Spleen (tissue), 11 donors: ENCODE measurements around the gene GALNT17. TPM values are rescaled to one million over a fixed set of nuclear protein-coding genes. Genes with fewer than 3 reads are reported as not detected.

Experiments used
- DNase-seq: peaks from one replicate; pipeline ENCODE4 v3.0.0-alpha.2; 2020
- H3K27ac ChIP-seq, 8 donors: fragments of 200-600 bp; sonication (generic) in 7 of 8; 1 replicate in 4 of 8; 2 replicates in 4 of 8; pipeline versions ENCODE4 v1.5.0 to v1.8.0; 2016 to 2021; ENCODE audit warnings: inconsistent platforms in 4 of 8, mild to moderate bottlenecking in 4 of 8, moderate library complexity in 1 of 8
- H3K27me3 ChIP-seq, 7 donors: fragments of 200-600 bp; sonication (generic) in 6 of 7; replicated peaks in 1 of 7; 1 replicate in 4 of 7; 2 replicates in 3 of 7; pipeline versions ENCODE4 v1.5.0 to v1.8.0; 2016 to 2021; ENCODE audit warnings: inconsistent platforms in 3 of 7, mild to moderate bottlenecking in 1 of 7
- H3K36me3 ChIP-seq, 6 donors: fragments of 200-600 bp; sonication (generic) in 5 of 6; 1 replicate in 4 of 6; 2 replicates in 2 of 6; pipeline versions ENCODE4 v1.5.0 to v1.8.0; 2016 to 2021; ENCODE audit warnings: inconsistent platforms in 2 of 6
- H3K4me1 ChIP-seq, 6 donors: fragments of 200-600 bp; sonication (generic) in 5 of 6; 1 replicate in 3 of 6; 2 replicates in 3 of 6; pipeline versions ENCODE4 v1.5.0 to v1.8.0; 2016 to 2021; ENCODE audit warnings: inconsistent platforms in 3 of 6
- H3K4me3 ChIP-seq, 8 donors: fragments of 200-600 bp; sonication (generic) in 7 of 8; 1 replicate in 4 of 8; 2 replicates in 4 of 8; pipeline versions ENCODE4 v1.5.0 to v1.8.0; 2016 to 2021; ENCODE audit warnings: inconsistent platforms in 4 of 8, mild to moderate bottlenecking in 4 of 8, moderate library complexity in 2 of 8
- H3K9me3 ChIP-seq, 8 donors: fragments of 200-600 bp; sonication (generic) in 7 of 8; 1 replicate in 4 of 8; 2 replicates in 4 of 8; pipeline versions ENCODE4 v1.5.0 to v1.8.0; 2016 to 2021; ENCODE audit warnings: inconsistent platforms in 4 of 8
- POLR2A ChIP-seq, 3 donors: fragments of 450-650 bp; IDR thresholded peaks; one replicate each; pipeline ENCODE4 v1.5.1; 2017; ENCODE audit warnings: antibody characterized with exemption in 3 of 3, mild to moderate bottlenecking in 1 of 3
- POLR2AphosphoS5 ChIP-seq, 3 donors: sonication (generic); formaldehyde crosslinking; IDR thresholded peaks; one replicate each; pipeline ENCODE4 v1.5.1; 2017; ENCODE audit warnings: antibody characterized with exemption in 3 of 3
- WGBS, 5 donors: extraction: QIAGEN DNeasy Blood & Tissue Kit in 3 of 5; methylation state at CpG; one replicate each; pipeline versions ENCODE4 v1.1.5 to v1.1.7; 2013 to 2018; 5-methylcytosine and 5-hydroxymethylcytosine counted together
- intact Hi-C: fragments of 100-400 bp; cut with DNase I; formaldehyde crosslinking; loops from one replicate; pipeline ENCODE4 v1.15.0; 2023; ENCODE audit warnings: low total_unique reads
- polyA plus RNA-seq, 3 donors: library from polyadenylated mRNA; stranded (reverse); fragments of 200-250 nt; gene quantifications; one replicate each; pipeline ENCODE4 v1.2.1, GENCODE V29; 2013
- total RNA-seq, 7 donors: library from RNA; depleted of rRNA in 3 of 7; stranded (reverse); fragments of >200 nt in 3 of 7; fragmentation: NEBNext Ultra II Directional in 4 of 7; extraction: Animal tissue kit (Norgen Biotek cat#: 25700) in 4 of 7; gene quantifications; one replicate each; pipeline versions ENCODE4 v1.1.0 to v1.2.1, GENCODE V29; 2016 to 2021
- TF ChIP-seq, protein P1 (sequence below), 11 experiments: fragments of 200-600 bp in 7 of 11; fragments of 450-650 bp in 4 of 11; sonication (generic) in 4 of 11; IDR thresholded peaks in 8 of 11; conservative IDR thresholded peaks in 3 of 11; 1 replicate in 7 of 11; 2 replicates in 4 of 11; pipeline versions ENCODE4 v1.4.0 to v1.8.0; 2016 to 2021; ENCODE audit warnings: antibody characterized with exemption in 11 of 11, inconsistent platforms in 4 of 11, mild to moderate bottlenecking in 1 of 11
- donor health status: healthy with polysubstance abuse.
- donor health status: DM: no; HTN: no; CAD: no; lungs with moderate emphysema.
- donor health status: DM: no; HTN: no; CAD: no.
- donor health status: Bipolar disorder and iron deficiency.
- donor health status: healthy.
- donor health status: DM: no; HTN: no; CAD: no.
- donor health status: DM: yes; HTN: yes; CAD: no.

The GALNT17 gene
- total and polyA plus RNA-seq, 10 donors, result 0.39 to 10.8 (median 3.1) TPM

- no peak for DNase-seq
- H3K9me3 ChIP-seq, result peaks cover 0 to 60% (median 13%) of the 10 kb centered on the region in 8 donors
- no peaks in the 10 kb centered on the region for H3K27me3 ChIP-seq
- no peak for TF ChIP-seq POLR2AphosphoS5 (IDR thresholded peaks at IDR 0.05)
- TF ChIP-seq POLR2A (IDR thresholded peaks at IDR 0.05), result no peak
- TF ChIP-seq, protein P1, sequence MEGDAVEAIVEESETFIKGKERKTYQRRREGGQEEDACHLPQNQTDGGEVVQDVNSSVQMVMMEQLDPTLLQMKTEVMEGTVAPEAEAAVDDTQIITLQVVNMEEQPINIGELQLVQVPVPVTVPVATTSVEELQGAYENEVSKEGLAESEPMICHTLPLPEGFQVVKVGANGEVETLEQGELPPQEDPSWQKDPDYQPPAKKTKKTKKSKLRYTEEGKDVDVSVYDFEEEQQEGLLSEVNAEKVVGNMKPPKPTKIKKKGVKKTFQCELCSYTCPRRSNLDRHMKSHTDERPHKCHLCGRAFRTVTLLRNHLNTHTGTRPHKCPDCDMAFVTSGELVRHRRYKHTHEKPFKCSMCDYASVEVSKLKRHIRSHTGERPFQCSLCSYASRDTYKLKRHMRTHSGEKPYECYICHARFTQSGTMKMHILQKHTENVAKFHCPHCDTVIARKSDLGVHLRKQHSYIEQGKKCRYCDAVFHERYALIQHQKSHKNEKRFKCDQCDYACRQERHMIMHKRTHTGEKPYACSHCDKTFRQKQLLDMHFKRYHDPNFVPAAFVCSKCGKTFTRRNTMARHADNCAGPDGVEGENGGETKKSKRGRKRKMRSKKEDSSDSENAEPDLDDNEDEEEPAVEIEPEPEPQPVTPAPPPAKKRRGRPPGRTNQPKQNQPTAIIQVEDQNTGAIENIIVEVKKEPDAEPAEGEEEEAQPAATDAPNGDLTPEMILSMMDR (IDR thresholded peaks at IDR 0.05 in 8 of 11, conservative IDR thresholded peaks at IDR 0.05 in 3 of 11), result no peak
- no peaks in the 10 kb centered on the region for H3K36me3 ChIP-seq
- intact Hi-C loops, result no loop called here
- 79 to 84% (median 81%) methylated on average over 12 of the region's 12 CpGs for WGBS, 5 donors
- no peaks in the 10 kb centered on the region for H3K4me1 ChIP-seq
- H3K27ac ChIP-seq, result no peak overlapping the region
- no peak overlapping the region for H3K4me3 ChIP-seq
Measured at GRCh38 chr7:71419546-71420337, 287.8 kb downstream of the GALNT17 start.

GRCh38 chr7:71422104-71422503, 290.2 kb downstream of the GALNT17 start:
- WGBS, 5 donors, result 67 to 80% (median 77%) methylated on average over 2 of the region's 2 CpGs
- Histone ChIP-seq H3K27me3 (no peaks in the 10 kb centered on the region), H3K9me3 (peaks cover 0 to 51% (median 12%) of the 10 kb centered on the region in 8 donors), H3K4me1 (no peaks in the 10 kb centered on the region), H3K4me3 (no peak overlapping the region), H3K36me3 (no peaks in the 10 kb centered on the region), H3K27ac (no peak overlapping the region)
- no peak for TF ChIP-seq POLR2A (IDR thresholded peaks at IDR 0.05)
- no peak for TF ChIP-seq POLR2AphosphoS5 (IDR thresholded peaks at IDR 0.05)
- TF ChIP-seq, protein P1 (IDR thresholded peaks at IDR 0.05 in 8 of 11, conservative IDR thresholded peaks at IDR 0.05 in 3 of 11), result no peak
- intact Hi-C loops, result no loop called here
- DNase-seq, result no peak

DNA sequence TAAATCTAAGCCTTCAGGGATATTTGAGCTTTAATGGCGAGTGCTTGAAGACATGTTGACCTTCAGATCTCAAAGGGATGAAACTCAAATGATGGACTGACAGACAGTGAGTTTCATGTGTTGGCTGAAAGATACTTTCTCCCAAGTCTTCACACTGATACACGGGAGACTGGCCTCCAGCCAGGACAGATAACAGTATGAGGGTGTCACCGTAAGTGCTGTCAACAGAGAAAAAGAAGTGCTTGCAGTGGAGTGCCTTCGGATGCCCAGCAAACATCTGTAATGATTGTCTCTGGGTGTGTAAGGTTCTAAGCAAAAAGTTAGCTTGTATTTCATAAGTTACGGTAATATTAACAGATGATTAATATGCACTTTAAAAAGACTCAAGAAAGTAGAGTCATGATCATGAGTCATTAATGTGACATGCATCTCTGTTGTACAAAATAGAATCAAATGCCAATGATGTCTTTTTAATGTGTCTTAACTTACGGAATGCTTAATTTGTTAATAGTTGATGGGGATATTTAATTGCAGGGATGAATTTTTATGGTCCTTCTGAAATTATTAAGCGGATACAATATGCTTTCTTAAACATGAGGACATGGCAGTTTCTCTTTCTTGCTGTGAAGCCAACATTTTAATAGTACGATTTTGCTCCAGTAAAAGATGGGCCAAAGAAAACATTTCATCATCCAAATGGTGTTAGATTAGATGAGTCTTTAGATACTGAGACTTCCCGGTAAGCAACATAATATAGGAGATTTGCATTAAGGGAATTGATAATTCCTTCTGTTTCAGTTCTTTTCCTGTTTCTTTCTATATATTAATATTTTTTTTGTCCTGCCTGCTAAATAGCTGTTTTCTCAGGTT, 292.5 kb downstream of the GALNT17 start:
- intact Hi-C loops, result no loop called here
- TF ChIP-seq POLR2A (IDR thresholded peaks at IDR 0.05) (no peak), POLR2AphosphoS5 (IDR thresholded peaks at IDR 0.05) (no peak)
- TF ChIP-seq, protein P1 (IDR thresholded peaks at IDR 0.05 in 8 of 11, conservative IDR thresholded peaks at IDR 0.05 in 3 of 11), result no peak
- WGBS, 5 donors, result 71 to 86% (median 77%) methylated on average over 9 of the region's 9 CpGs
- Histone ChIP-seq H3K9me3 (peaks cover 0 to 49% (median 12%) of the 10 kb centered on the region in 8 donors), H3K4me3 (no peak overlapping the region), H3K4me1 (no peaks in the 10 kb centered on the region), H3K36me3 (no peaks in the 10 kb centered on the region), H3K27ac (no peak overlapping the region), H3K27me3 (no peaks in the 10 kb centered on the region)
- no peak for DNase-seq

DNA sequence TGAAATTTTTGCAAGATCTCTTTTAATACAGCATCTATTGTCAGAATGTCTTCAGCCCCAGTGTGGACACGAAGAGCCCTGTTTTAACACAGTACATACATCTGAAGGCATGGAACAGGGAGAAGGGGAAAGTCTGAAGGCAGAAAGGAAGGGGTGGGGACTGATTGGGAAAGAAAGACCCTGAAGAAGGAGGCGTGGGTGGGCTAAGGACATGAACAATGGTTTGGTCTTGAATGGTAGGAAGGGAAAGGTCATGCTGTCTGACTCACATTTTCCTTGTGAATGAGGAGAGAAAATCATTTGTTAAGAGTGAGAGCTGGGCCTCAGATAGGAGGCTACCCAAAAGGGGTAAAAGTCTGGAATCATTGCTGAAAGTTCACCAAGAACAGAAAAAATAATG, 297.1 kb downstream of the GALNT17 start:
- Histone ChIP-seq H3K4me3 (no peak overlapping the region), H3K36me3 (no peaks in the 10 kb centered on the region), H3K9me3 (peaks cover 0 to 30% (median 0%) of the 10 kb centered on the region in 8 donors), H3K27me3 (no peaks in the 10 kb centered on the region), H3K4me1 (no peaks in the 10 kb centered on the region), H3K27ac (no peak overlapping the region)
- WGBS, 5 donors, result 50 to 69% (median 52%) methylated on average over 2 of the region's 2 CpGs
- no peak for DNase-seq
- TF ChIP-seq POLR2AphosphoS5 (IDR thresholded peaks at IDR 0.05) (no peak), POLR2A (IDR thresholded peaks at IDR 0.05) (no peak)
- TF ChIP-seq, protein P1 (IDR thresholded peaks at IDR 0.05 in 8 of 11, conservative IDR thresholded peaks at IDR 0.05 in 3 of 11), result no peak
- intact Hi-C loops, result no loop called here
